GM23338 (cell line): ENCODE results near the gene C1orf174. TPM values are rescaled to one million over a fixed set of nuclear protein-coding genes. Genes with fewer than 3 reads are reported as not detected.

Experiments used
- ATAC-seq: fragments of 200-7000 bp; cut with Tn5 transposase; 3 replicates; pipeline ENCODE4 v1.9.1; 2020
- DNase-seq: peaks from one replicate; pipeline ENCODE4 v3.0.0-alpha.2; 2015; ENCODE audit warnings: low spot score
- H2AFZ ChIP-seq: fragments of 200-600 bp; sonication (generic); 2 replicates; pipeline ENCODE4 v1.8.0; 2016; ENCODE audit warnings: antibody characterized with exemption, mild to moderate bottlenecking, moderate library complexity
- H3F3A ChIP-seq: fragments of 200-600 bp; sonication (generic); replicated peaks from 2 replicates; pipeline ENCODE4 v1.8.0; 2017; ENCODE audit warnings: antibody characterized with exemption, mixed run types, low read depth
- H3K27ac ChIP-seq: fragments of 200-600 bp; sonication (generic); 2 replicates; pipeline ENCODE4 v1.6.1; 2016; ENCODE audit warnings: low read depth
- H3K27me3 ChIP-seq: fragments of 200-600 bp; sonication (generic); 2 replicates; pipeline ENCODE4 v1.8.0; 2016; ENCODE audit warnings: mild to moderate bottlenecking, mixed run types, moderate library complexity; ENCODE audit not compliant: insufficient read depth
- H3K36me3 ChIP-seq: fragments of 200-600 bp; sonication (generic); 2 replicates; pipeline ENCODE4 v1.8.0; 2016; ENCODE audit warnings: mild to moderate bottlenecking; ENCODE audit not compliant: insufficient read depth
- H3K4me1 ChIP-seq: fragments of 200-600 bp; sonication (generic); 2 replicates; pipeline ENCODE4 v1.8.0; 2016; ENCODE audit warnings: mild to moderate bottlenecking, moderate library complexity; ENCODE audit not compliant: insufficient read depth
- H3K4me2 ChIP-seq: fragments of 200-600 bp; sonication (generic); 2 replicates; pipeline ENCODE4 v1.7.1; 2017; ENCODE audit warnings: mixed run types
- H3K4me3 ChIP-seq: fragments of 200-600 bp; sonication (generic); 2 replicates; pipeline ENCODE4 v1.6.1; 2016; ENCODE audit warnings: mixed run types
- H3K79me2 ChIP-seq: fragments of 200-600 bp; sonication (generic); replicated peaks from 2 replicates; pipeline ENCODE4 v1.8.0; 2017; ENCODE audit warnings: mild to moderate bottlenecking; ENCODE audit not compliant: insufficient read depth
- H3K9me2 ChIP-seq: fragments of 200-600 bp; sonication (generic); 2 replicates; pipeline ENCODE4 v1.8.0; 2017; ENCODE audit not compliant: insufficient read depth
- H4K20me1 ChIP-seq: fragments of 200-600 bp; sonication (generic); replicated peaks from 2 replicates; pipeline ENCODE4 v1.8.0; 2017; ENCODE audit warnings: mild to moderate bottlenecking; ENCODE audit not compliant: insufficient read depth
- H3K27ac Mint-ChIP-seq: 2 replicates; pipeline ENCODE4 v1.8.0; 2020; ENCODE audit warnings: inconsistent platforms, mild to moderate bottlenecking, moderate library complexity, mixed read lengths
- H3K27me3 Mint-ChIP-seq: 3 replicates; pipeline ENCODE4 v1.8.0; 2022; ENCODE audit warnings: low read depth, mild to moderate bottlenecking, moderate library complexity, mixed read lengths, inconsistent platforms; ENCODE audit not compliant: insufficient read depth, poor library complexity
- H3K36me3 Mint-ChIP-seq: 3 replicates; pipeline ENCODE4 v1.8.0; 2021; ENCODE audit warnings: low read depth, mild to moderate bottlenecking, inconsistent platforms, moderate library complexity, mixed read lengths
- H3K4me1 Mint-ChIP-seq: 3 replicates; pipeline ENCODE4 v1.8.0; 2020; ENCODE audit warnings: mild to moderate bottlenecking, inconsistent platforms, mixed read lengths
- H3K4me3 Mint-ChIP-seq: 3 replicates; pipeline ENCODE4 v1.8.0; 2021; ENCODE audit warnings: moderate library complexity, mild to moderate bottlenecking, inconsistent platforms, mixed read lengths
- H3K9me3 Mint-ChIP-seq: 3 replicates; pipeline ENCODE4 v1.8.0; 2020; ENCODE audit warnings: moderate library complexity, mild to moderate bottlenecking, inconsistent platforms, mixed read lengths
- CREB1 ChIP-seq: fragments of 250-450 bp; sonication (Bioruptor Pico); IDR thresholded peaks from 2 replicates; pipeline ENCODE4 v1.5.0; 2020; ENCODE audit warnings: low read depth, mild to moderate bottlenecking, moderate library complexity
- EZH2 ChIP-seq: fragments of 200-600 bp; sonication (generic); IDR thresholded peaks from one replicate; pipeline ENCODE4 v1.8.0; 2017; ENCODE audit warnings: antibody characterized with exemption, mild to moderate bottlenecking, low read depth; ENCODE audit not compliant: unreplicated experiment
- EZH2phosphoT487 ChIP-seq: fragments of 200-600 bp; sonication (generic); IDR thresholded peaks from one replicate; pipeline ENCODE4 v1.8.1; 2018; ENCODE audit warnings: antibody characterized with exemption; ENCODE audit not compliant: unreplicated experiment
- JUNB ChIP-seq: IDR thresholded peaks from one replicate; pipeline ENCODE4 v1.6.1; 2016; ENCODE audit warnings: antibody characterized with exemption; ENCODE audit not compliant: unreplicated experiment
- NANOG ChIP-seq: IDR thresholded peaks from 2 replicates; pipeline ENCODE4 v1.6.1; 2016; ENCODE audit warnings: antibody characterized with exemption, borderline replicate concordance
- POLR2AphosphoS5 ChIP-seq: IDR thresholded peaks from 2 replicates; pipeline ENCODE4 v1.6.1; 2016; ENCODE audit warnings: antibody characterized with exemption, low read depth
- STAT1 ChIP-seq: IDR thresholded peaks from one replicate; pipeline ENCODE4 v1.6.1; 2016; ENCODE audit warnings: antibody characterized with exemption; ENCODE audit not compliant: unreplicated experiment
- ZNF331 ChIP-seq: fragments of 250-450 bp; sonication (Bioruptor Pico); IDR thresholded peaks from 2 replicates; pipeline ENCODE4 v1.5.0; 2020; ENCODE audit warnings: low read depth, mild to moderate bottlenecking, moderate library complexity
- ZNF462 ChIP-seq: fragments of 250-450 bp; sonication (Bioruptor Pico); IDR thresholded peaks from 2 replicates; pipeline ENCODE4 v1.5.0; 2020; ENCODE audit warnings: mild to moderate bottlenecking, moderate library complexity
- polyA plus RNA-seq: library from polyadenylated mRNA; unstranded; fragments of >200 nt; fragmentation: Nextera tagmentation; extraction: Ambion mirVana; gene quantifications from 2 replicates; pipeline ENCODE4 v1.2.1, GENCODE V29; 2016
- total RNA-seq: library from RNA; depleted of rRNA; stranded (reverse); fragments of >200 nt; shearing (Covaris generic); gene quantifications from 2 replicates; pipeline ENCODE4 v1.2.3, GENCODE V29; 2014
- TF ChIP-seq, protein P1 (sequence below): IDR thresholded peaks from one replicate; pipeline ENCODE4 v1.6.1; 2018; ENCODE audit warnings: antibody characterized with exemption; ENCODE audit not compliant: unreplicated experiment
- TF ChIP-seq, protein P2 (sequence below), 2 experiments: fragments of 200-600 bp in 1 of 2; sonication (generic) in 1 of 2; conservative IDR thresholded peaks; 2 replicates each; pipeline versions ENCODE4 v1.5.1 to v1.6.1; 2016 to 2017; ENCODE audit warnings: antibody characterized with exemption in 2 of 2, low read depth in 2 of 2, mild to moderate bottlenecking in 2 of 2, moderate library complexity in 1 of 2

Gene C1orf174
- total and polyA plus RNA-seq, 2 experiments from 2014 or later: 28.5 to 28.7 TPM

GRCh38 chr1:3883194-3883925, 16.7 kb downstream of the C1orf174 start:
- H3K36me3 Mint-ChIP-seq: peaks cover 20% of the 10 kb centered on the region
- ATAC-seq (no peak), DNase-seq (no peak)
- no peak overlapping the region for H3K4me3 Mint-ChIP-seq
- H3F3A ChIP-seq: no peaks in the 10 kb centered on the region
- no peak overlapping the region for H3K4me3 ChIP-seq
- no peaks in the 10 kb centered on the region for H3K4me1 Mint-ChIP-seq
- no peak overlapping the region for H2AFZ ChIP-seq
- peaks cover 6% of the 10 kb centered on the region for H3K27me3 Mint-ChIP-seq
- no peaks in the 10 kb centered on the region for H3K36me3 ChIP-seq
- H3K4me2 ChIP-seq: no peak overlapping the region
- no peaks in the 10 kb centered on the region for H3K79me2 ChIP-seq
- no peaks in the 10 kb centered on the region for H3K4me1 ChIP-seq
- no peaks in the 10 kb centered on the region; the same call in 1 of the 2 replicates for H3K9me2 ChIP-seq
- TF ChIP-seq NANOG: no peak
- no peaks in the 10 kb centered on the region for H3K27me3 ChIP-seq
- no peak overlapping the region for H3K27ac Mint-ChIP-seq
- H4K20me1 ChIP-seq: no peaks in the 10 kb centered on the region
- H3K27ac ChIP-seq: no peak overlapping the region
- peaks cover 15% of the 10 kb centered on the region for H3K9me3 Mint-ChIP-seq

- H3K27ac Mint-ChIP-seq: no peak overlapping the region
- H3K9me2 ChIP-seq: no peaks in the 10 kb centered on the region; the same call in 1 of the 2 replicates
- H4K20me1 ChIP-seq: no peaks in the 10 kb centered on the region
- no peaks in the 10 kb centered on the region for H3F3A ChIP-seq
- no peak overlapping the region for H2AFZ ChIP-seq
- H3K36me3 Mint-ChIP-seq: peaks cover 25% of the 10 kb centered on the region
- H3K36me3 ChIP-seq: no peaks in the 10 kb centered on the region
- no peaks in the 10 kb centered on the region for H3K4me1 ChIP-seq
- H3K9me3 Mint-ChIP-seq: peaks cover 18% of the 10 kb centered on the region
- no peak for DNase-seq
- no peak overlapping the region for H3K4me3 Mint-ChIP-seq
- H3K79me2 ChIP-seq: no peaks in the 10 kb centered on the region
- no peak overlapping the region for H3K27ac ChIP-seq
- H3K4me1 Mint-ChIP-seq: no peaks in the 10 kb centered on the region
- no peak overlapping the region for H3K4me2 ChIP-seq
- ATAC-seq: no peak
- H3K4me3 ChIP-seq: no peak overlapping the region
- peaks cover 4% of the 10 kb centered on the region for H3K27me3 Mint-ChIP-seq
- H3K27me3 ChIP-seq: no peaks in the 10 kb centered on the region
- TF ChIP-seq STAT1 (no peak), EZH2phosphoT487 (no peak), JUNB (no peak), ZNF331 (CRISPR knock-in tag) (no peak), ZNF462 (CRISPR knock-in tag) (no peak), POLR2AphosphoS5 (no peak), EZH2 (no peak), CREB1 (CRISPR knock-in tag) (no peak)
- TF ChIP-seq, protein P1, sequence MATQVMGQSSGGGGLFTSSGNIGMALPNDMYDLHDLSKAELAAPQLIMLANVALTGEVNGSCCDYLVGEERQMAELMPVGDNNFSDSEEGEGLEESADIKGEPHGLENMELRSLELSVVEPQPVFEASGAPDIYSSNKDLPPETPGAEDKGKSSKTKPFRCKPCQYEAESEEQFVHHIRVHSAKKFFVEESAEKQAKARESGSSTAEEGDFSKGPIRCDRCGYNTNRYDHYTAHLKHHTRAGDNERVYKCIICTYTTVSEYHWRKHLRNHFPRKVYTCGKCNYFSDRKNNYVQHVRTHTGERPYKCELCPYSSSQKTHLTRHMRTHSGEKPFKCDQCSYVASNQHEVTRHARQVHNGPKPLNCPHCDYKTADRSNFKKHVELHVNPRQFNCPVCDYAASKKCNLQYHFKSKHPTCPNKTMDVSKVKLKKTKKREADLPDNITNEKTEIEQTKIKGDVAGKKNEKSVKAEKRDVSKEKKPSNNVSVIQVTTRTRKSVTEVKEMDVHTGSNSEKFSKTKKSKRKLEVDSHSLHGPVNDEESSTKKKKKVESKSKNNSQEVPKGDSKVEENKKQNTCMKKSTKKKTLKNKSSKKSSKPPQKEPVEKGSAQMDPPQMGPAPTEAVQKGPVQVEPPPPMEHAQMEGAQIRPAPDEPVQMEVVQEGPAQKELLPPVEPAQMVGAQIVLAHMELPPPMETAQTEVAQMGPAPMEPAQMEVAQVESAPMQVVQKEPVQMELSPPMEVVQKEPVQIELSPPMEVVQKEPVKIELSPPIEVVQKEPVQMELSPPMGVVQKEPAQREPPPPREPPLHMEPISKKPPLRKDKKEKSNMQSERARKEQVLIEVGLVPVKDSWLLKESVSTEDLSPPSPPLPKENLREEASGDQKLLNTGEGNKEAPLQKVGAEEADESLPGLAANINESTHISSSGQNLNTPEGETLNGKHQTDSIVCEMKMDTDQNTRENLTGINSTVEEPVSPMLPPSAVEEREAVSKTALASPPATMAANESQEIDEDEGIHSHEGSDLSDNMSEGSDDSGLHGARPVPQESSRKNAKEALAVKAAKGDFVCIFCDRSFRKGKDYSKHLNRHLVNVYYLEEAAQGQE: no peak
- TF ChIP-seq, protein P2, sequence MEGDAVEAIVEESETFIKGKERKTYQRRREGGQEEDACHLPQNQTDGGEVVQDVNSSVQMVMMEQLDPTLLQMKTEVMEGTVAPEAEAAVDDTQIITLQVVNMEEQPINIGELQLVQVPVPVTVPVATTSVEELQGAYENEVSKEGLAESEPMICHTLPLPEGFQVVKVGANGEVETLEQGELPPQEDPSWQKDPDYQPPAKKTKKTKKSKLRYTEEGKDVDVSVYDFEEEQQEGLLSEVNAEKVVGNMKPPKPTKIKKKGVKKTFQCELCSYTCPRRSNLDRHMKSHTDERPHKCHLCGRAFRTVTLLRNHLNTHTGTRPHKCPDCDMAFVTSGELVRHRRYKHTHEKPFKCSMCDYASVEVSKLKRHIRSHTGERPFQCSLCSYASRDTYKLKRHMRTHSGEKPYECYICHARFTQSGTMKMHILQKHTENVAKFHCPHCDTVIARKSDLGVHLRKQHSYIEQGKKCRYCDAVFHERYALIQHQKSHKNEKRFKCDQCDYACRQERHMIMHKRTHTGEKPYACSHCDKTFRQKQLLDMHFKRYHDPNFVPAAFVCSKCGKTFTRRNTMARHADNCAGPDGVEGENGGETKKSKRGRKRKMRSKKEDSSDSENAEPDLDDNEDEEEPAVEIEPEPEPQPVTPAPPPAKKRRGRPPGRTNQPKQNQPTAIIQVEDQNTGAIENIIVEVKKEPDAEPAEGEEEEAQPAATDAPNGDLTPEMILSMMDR (conservative IDR thresholded peaks at IDR 0.05; ENCODE audit: low read depth in 2 of 2): no peak
These were observed 18.9 kb downstream of the C1orf174 start for GRCh38 chr1:3881193-3881480.
